Measurements from ENCODE around the gene GPR34.
"Not testable (repeated sequence)": the region's sequence is repeated elsewhere in the genome, so short reads cannot be mapped to it uniquely, and the experiment has no call there.

Gene GPR34, protein sequence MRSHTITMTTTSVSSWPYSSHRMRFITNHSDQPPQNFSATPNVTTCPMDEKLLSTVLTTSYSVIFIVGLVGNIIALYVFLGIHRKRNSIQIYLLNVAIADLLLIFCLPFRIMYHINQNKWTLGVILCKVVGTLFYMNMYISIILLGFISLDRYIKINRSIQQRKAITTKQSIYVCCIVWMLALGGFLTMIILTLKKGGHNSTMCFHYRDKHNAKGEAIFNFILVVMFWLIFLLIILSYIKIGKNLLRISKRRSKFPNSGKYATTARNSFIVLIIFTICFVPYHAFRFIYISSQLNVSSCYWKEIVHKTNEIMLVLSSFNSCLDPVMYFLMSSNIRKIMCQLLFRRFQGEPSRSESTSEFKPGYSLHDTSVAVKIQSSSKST

GRCh38 chrX:41688835-41689234 is at the start of gene GPR34:
Gene GPR34 (plus strand): TSS chrX:41688973. CDS start chrX:41695634, 6,661 bp downstream.
- DNase-seq: peak in 2 of 58 donors; percentile 0

DNA sequence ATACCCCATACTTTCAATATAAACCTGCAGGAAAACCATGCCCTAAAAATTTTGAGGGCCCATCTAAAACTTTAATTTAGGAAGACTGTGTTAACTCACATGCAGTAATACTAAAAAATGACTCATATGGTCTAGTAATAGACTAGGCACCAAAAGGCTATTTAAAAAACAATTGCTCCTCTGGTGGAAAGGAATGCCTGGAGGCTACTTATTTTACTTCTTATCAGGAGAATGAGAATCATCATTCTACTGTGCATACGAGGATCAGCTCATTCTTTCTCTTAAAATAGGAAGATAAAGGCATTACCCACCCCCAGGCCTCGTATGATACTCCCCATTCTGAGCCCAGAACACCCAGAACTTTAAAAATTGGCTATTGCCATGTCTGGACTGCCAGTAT is 42.6 kb upstream of the GPR34 start:
- DNase-seq: not testable (repeated sequence)

DNA sequence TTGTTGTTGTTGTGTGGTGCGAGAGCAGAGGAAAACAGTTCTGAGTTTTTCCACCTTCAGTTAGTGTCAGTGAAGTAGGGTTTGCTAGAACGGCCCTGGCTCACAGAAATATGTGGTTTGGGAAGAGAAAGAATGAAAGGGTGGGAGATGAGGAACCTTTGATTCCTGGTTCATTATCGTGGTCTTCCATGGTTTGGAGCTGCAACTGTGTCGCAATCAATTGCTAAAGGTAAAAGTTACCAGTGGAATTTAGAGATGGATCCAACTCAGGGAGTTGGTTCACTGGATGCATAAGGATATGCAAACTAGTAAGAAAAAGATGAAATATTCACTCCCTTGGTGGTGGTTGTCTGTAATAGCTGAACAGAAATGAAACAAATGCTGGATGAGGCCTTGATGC is 35.6 kb upstream of the GPR34 start:
- no peak for DNase-seq

DNA sequence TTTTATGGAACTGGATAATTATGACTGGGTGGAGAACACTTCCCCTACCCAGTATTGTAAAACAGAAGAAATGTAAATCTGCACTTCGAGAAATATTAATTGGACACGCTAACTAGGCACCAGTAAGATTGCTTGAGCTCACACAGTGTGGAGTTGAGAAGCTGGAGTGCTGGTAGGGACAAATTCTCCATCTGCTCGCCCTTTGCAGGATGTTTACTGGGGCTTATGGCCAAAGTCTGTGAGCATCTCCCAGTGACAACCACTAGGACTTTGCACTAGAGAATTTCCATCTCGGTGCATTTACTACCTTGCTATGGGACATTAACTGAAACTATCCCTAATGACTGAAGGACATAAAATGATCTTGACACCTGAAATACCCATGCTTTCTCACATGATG is 33.7 kb upstream of the GPR34 start:
- DNase-seq: no peak

DNA sequence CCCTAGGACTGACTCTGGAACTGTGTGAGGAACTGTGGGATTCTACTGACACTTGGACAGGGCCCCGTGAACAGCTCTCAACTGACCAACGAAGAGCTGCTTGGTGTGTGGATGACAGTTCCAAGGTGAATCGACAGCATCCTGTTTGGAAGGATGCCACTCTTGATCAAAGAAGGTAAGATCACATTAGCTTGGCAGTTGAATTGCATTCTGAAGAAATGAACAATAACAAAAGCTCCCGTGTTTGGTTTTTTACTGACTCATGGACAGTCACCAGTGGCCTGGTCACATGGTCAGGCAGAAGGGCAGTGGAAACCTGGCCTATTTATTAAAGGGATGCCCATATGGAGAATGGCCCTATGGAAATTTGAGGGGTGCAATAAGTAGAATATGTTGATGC is 33.1 kb upstream of the GPR34 start:
- DNase-seq: no peak

GRCh38 chrX:41661366-41662095 is 27.2 kb upstream of the GPR34 start:
- DNase-seq: no peak

DNA sequence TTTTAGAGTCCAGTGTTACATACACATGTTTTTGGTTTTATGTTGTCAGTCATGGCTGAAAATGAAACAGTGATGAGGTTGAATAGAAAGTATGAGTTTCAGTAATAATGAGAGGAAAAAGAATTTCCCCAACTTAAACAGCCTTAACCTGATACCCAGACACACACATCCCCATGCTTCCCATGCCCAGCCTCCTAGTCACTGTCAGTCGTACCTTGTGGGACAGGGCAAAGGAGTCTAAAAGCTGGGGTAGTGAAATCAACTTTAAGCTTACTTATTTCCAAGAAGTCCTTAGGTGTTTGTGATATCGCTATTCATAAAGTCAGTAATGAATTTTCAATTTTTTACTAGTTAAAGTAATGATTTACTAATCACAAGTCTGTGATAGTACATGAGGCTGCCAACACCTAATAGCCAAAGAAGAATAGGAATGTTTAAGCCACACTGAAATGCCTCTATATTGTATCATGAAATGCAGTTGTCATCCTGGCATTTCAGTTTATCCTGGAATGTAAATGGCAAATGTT is 24.3 kb upstream of the GPR34 start:
- no peak for DNase-seq

GRCh38 chrX:41664908-41665307 is 23.9 kb upstream of the GPR34 start:
- no peak for DNase-seq

DNA sequence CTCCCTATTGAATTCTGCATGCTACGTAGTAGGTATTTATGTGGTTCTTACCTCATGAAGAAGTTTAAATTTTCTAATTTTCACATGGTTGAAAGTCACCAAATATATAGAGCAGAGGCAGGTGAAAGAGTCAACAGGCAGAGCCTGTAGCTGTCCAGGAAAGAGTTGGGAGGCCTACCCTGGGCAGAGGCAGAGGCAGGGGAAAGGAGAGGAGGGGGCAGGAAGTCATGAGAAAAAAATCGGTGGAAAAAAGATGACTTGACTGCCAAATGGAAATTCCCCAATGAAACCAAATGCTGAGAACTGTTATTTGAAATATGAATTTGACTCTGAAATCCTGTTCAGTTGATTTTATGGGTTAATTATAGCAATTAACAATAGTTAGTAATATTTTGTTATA is 23.1 kb upstream of the GPR34 start:
- no peak for DNase-seq

- no peak for DNase-seq
Measured at GRCh38 chrX:41666251-41666650, 22.5 kb upstream of the GPR34 start.

DNA sequence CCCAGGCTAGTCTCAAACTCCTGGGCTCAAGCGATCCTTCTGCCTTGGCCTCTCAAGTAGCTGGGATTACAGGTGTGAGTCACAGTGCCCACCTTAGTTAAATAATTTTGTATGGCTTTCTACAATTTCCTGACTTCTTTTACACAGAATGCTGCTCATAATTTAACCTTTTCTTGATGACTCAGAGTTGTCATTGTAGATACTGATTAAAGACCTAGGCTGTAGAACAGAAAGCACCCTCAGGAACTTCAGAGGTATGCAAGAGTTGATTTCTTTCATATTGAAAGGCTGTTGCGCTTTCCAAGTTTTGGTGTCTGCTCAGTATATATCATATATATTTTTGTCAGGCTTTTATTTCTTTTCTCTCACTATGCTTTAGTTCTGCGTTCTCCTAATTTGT is 21.1 kb upstream of the GPR34 start:
- no peak for DNase-seq

DNA sequence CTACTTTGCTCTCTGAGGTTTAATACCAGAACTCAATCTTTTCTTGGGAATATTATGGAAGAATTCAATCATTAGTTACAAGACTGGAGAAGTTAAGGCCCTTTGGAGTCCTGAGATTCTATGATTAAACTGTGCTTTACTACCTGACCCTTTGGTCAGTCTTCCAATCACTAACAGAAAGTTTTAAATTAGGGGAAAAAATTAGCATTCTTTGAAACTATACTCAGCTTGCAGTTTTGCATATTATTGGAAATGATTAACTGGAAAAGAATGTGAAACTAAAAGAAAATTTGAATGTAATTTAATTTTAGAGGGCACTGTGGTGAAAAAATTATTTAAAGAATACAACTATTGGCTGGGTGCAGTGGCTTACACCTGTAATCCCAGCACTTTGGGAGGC is 18.7 kb upstream of the GPR34 start:
- DNase-seq: no peak

- DNase-seq: no peak
Measured at GRCh38 chrX:41671082-41671481, 17.7 kb upstream of the GPR34 start.

DNA sequence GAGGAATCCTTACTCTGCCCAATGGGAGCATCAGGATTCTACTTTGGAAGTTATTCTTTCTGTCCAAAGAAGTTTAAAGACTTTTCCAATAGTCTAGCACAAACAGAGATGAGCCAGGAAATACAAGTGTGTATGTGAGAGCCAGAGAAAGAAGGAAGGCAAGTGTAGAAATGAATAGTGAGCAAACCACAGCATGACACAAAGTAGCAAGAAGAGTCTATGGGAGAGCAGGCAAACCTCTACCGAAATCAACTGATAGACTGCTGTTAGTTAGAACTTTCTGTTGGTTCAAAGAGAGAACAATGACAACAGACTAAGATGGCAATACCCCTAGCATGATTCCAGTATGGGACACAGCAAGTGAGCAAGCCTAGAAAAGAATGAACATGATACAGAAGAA is 16.1 kb upstream of the GPR34 start:
- no peak for DNase-seq

GRCh38 chrX:41676361-41676760 is 12.4 kb upstream of the GPR34 start:
- not testable (repeated sequence) for DNase-seq

DNA sequence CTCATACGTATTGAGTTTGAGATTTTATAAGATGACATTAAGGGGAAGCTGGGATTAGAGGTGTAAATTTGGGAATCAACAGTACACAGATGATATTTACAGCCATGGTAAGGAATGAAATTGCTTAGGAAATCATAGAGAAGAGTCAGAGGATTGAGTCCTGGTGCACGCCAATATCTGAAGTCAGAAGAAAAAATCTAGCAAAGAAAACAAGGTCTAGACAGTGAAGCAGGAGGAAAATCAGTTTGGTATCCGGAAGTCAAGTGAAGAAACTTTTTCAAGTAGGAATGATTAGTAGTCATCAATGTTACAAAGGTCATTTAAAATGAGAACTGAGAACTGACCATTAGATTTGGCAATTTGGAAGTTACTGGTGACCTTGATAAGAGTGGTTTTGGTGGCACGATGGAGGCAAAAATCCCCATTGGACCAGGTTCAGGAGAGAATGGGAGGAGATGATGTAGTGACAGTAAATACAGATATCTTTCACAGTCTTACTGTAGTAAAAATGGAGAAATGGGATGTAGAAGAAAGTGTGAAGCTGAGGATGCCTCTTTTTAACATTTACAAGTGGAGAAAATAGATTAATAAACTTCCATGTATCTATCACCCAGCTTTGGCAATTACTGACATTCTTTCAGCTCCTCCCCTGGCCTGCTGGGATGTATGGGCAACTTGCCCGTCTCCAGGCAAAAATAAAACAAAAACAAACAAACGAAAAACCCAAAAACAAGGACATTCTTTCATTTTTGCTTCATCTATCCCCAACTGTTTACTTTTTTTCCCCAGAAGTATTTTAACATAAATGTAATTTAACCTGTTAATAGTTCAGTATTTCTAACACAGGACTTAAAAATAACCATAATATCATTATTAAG is 11.4 kb upstream of the GPR34 start:
- DNase-seq: no peak

GRCh38 chrX:41684138-41684537 is 4.6 kb upstream of the GPR34 start:
- DNase-seq: no peak

- no peak for DNase-seq
Measured at GRCh38 chrX:41684940-41685339, 3.8 kb upstream of the GPR34 start.

DNA sequence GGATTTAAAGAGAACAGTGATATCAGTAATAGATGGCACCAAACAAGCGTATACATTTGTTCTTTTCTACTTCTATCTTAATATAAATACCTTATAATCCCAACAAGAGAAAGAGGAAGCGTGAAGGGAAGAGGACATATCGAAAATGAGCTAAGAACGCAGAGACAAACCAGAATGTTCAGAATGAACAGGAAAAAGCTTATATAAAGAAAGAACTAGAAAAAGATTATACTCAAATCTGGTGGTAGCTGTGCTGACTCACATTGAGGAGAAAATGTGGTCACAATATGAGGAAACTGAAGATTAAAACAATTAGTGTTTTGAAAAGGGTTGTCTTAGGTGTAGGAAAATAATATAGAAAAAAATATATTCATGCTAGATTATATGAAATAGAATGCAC is 2.0 kb upstream of the GPR34 start:
- no peak for DNase-seq

- no peak for DNase-seq
Measured at GRCh38 chrX:41688156-41688555, 617 bp upstream of the GPR34 start.

DNA sequence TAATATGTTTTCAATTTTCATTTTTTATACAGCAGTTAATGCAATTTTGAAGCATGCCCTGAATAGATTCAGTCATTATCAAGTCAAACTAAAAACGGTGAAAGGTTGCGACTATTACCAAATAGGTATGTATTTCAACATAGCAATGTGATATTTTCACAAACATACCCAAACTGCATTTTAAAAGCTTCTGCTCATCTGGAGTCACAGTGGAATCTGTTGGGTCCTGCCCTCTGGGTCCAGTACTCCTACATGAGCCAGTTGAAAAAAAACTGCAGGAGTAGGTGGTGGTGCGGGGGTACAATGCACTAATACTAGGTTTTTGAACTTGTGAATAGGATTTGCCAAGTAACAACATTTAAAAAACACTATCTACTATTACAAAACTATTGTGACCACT is 938 bp downstream of the GPR34 start:
- DNase-seq: no peak
